GM12872 (cell line): ENCODE data around the gene COL3A1.

Experiments used
- TF ChIP-seq, protein P1 (sequence below): IDR thresholded peaks from 3 replicates; pipeline ENCODE4 v1.5.1; 2011; ENCODE audit warnings: low read depth, mild to moderate bottlenecking, low read length, moderate library complexity; ENCODE audit not compliant: insufficient read depth

COL3A1 gene

DNA sequence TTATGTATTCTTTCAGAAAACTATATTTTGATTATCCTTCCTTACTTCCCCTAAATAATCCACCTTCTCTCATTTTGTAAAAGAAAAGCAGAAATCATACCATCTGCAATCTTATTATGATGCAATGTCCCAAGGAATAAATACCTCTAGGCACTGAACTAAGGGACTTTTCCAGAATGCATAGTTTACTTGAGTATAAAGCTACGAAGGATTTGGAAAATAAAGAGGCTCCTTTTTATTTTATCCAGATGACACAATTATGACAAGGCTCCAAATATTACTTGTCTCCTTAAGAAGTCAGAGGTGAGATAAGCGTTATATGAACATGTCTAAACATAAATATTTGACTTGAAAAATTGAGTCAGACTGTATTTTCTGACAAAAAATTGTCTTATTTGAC, 72.1 kb downstream of the COL3A1 start:
- TF ChIP-seq, protein P1, sequence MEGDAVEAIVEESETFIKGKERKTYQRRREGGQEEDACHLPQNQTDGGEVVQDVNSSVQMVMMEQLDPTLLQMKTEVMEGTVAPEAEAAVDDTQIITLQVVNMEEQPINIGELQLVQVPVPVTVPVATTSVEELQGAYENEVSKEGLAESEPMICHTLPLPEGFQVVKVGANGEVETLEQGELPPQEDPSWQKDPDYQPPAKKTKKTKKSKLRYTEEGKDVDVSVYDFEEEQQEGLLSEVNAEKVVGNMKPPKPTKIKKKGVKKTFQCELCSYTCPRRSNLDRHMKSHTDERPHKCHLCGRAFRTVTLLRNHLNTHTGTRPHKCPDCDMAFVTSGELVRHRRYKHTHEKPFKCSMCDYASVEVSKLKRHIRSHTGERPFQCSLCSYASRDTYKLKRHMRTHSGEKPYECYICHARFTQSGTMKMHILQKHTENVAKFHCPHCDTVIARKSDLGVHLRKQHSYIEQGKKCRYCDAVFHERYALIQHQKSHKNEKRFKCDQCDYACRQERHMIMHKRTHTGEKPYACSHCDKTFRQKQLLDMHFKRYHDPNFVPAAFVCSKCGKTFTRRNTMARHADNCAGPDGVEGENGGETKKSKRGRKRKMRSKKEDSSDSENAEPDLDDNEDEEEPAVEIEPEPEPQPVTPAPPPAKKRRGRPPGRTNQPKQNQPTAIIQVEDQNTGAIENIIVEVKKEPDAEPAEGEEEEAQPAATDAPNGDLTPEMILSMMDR, result no peak

DNA sequence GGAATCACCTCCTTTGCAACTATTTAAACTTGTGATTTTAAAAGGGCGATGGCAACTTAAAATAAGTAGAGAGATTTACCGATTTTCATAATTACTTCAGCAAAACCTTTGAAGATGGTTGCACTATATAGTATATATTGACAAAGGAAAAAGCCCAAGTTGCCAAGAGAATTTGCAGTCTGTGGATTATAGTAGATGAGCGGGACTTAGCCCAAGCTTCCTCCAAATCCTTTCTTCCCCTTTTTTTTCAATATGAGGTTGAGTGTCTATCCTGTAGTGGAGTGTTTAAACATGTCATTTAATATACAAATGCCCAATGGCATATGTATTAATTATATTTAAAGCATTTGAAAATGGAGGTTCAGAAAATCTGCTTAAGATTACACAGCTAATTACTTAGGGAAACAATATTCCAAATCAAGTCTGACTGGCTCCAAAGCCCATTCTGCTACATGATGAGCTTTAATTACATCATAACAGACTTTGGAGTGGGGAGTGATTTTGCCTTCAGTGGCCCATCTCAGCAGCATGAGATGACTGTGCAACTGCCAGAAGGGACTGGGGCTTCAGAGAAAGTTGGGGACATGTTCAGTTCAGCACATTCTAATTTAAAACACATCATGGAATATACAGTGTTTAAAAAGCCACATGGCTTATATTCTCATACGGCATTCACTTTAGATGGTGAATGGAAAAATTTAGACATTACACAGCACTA, 73.2 kb downstream of the COL3A1 start:
- TF ChIP-seq, protein P1, result no peak

DNA sequence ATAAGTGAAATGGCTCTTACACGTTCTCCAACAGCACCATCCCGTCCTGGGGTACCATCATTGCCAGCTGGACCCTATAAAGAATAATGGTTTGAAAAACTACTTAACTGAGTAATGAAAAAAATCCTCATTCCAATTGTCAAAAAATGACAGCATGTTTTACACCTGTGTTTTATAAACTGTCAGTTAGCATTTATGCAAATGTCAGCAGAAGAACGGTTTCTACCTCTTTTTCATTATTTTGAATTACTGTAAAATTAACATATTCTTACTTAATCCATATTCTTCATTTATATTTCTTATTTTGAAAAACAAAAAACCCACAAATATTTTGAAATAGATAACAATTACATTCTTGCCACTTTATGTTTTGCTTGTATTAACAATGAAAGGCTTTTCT, 74.0 kb downstream of the COL3A1 start:
- TF ChIP-seq, protein P1, result no peak

- TF ChIP-seq, protein P1, result no peak
These were observed 75.6 kb downstream of the COL3A1 start for GRCh38 chr2:189049709-189050164.

GRCh38 chr2:189050165-189050712, 76.1 kb downstream of the COL3A1 start:
- TF ChIP-seq, protein P1, result no peak

DNA sequence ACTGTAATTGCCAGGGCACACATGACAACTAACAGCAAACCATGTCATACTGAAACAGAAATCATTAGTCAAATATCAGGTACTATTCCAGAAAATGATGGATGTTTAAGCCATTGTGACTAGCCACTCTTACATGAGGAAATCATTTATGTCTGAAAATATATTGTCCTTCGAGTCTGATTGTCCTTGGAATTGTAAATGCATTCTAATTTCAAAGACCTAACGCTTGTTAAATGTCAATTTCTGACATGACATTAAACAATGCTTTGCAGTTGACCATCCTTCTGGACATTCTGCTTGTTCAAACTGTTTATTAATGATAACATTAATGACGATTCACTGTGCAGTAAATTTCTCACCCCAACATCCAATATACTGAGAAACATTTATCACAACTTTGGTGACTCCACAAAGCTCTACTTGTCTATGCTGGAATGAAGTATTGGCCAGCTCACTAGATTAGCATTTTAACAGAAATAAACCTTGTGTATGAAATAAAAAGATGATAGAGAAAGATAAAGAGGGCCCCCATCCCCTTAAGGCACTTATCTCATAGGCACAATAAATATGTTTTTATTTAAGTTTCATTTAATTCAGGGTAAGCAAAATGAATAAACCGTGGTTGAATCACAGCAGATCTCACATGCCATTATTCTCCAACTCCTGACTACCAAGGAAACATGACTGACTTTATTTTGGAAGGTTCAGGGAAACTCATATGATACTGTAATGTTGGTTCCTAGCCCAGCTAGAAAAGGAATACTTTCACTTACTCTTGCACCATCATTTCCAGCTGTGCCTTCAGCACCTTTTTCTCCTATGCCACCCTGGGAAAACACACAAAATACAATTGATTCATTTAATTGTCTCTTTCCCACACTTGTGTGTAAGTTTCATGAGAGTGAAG, 82.3 kb downstream of the COL3A1 start:
- TF ChIP-seq, protein P1, result no peak

GRCh38 chr2:189057316-189057715, 83.1 kb downstream of the COL3A1 start:
- TF ChIP-seq, protein P1, result no peak
